Transverse colon (tissue), 4 donors: ENCODE data around the gene PIK3CD.

Experiments used
- CTCF ChIP-seq, 5 experiments: fragments of 200-600 bp in 3 of 5; fragments of 450-650 bp in 2 of 5; sonication (generic) in 3 of 5; IDR thresholded peaks; 1 replicate in 2 of 5; 2 replicates in 3 of 5; pipeline ENCODE4 v1.5.1; 2016 to 2017; ENCODE audit warnings: antibody characterized with exemption in 5 of 5, inconsistent platforms in 3 of 5, mild to moderate bottlenecking in 2 of 5, moderate library complexity in 1 of 5
- EP300 ChIP-seq: sonication (generic); formaldehyde crosslinking; IDR thresholded peaks from one replicate; pipeline ENCODE4 v1.6.1; 2017; ENCODE audit warnings: antibody characterized with exemption, low read depth
- POLR2A ChIP-seq: fragments of 450-650 bp; IDR thresholded peaks from one replicate; pipeline ENCODE4 v1.6.1; 2016; ENCODE audit warnings: antibody characterized with exemption, mild to moderate bottlenecking, moderate library complexity
- POLR2AphosphoS5 ChIP-seq, 3 donors: sonication (generic); formaldehyde crosslinking; IDR thresholded peaks; one replicate each; pipeline ENCODE4 v1.6.1; 2016; ENCODE audit warnings: antibody characterized with exemption in 3 of 3

- TF ChIP-seq CTCF (IDR thresholded peaks at IDR 0.05) (no peak), POLR2A (no peak), EP300 (no peak), POLR2AphosphoS5 (IDR thresholded peaks at IDR 0.05) (no peak)
Observed at GRCh38 chr1:9731561-9731960, 80.0 kb downstream of the PIK3CD start.
